ENCODE data around the gene HDAC3.
A peak's percentile ranks its signal among the peaks of the same experiment; 100 is the strongest.

HDAC3 gene

GRCh38 chr5:141596867-141597266, 39.8 kb downstream of the HDAC3 start:
- FAIRE-seq (no peak), DNase-seq (ENCODE audit: insufficient read length, low spot score) (no peak)
- TF ChIP-seq POLR2A (IDR thresholded peaks at IDR 0.05; ENCODE audit: low read depth, low read length) = no peak
- TF ChIP-seq PAX5 (IDR thresholded peaks at IDR 0.05; ENCODE audit: insufficient read depth, low read length, severe bottlenecking) = no peak
- no peak for TF ChIP-seq POU2F2 (IDR thresholded peaks at IDR 0.05; ENCODE audit: low read depth, low read length)
- TF ChIP-seq SPI1 (IDR thresholded peaks at IDR 0.05; ENCODE audit: low read depth, low read length) = no peak
- TF ChIP-seq TAF1 (IDR thresholded peaks at IDR 0.05; ENCODE audit: low read depth, low read length) = no peak
- no peak for TF ChIP-seq POLR2AphosphoS5 (IDR thresholded peaks at IDR 0.05; ENCODE audit: low read depth, low read length)

GRCh38 chr5:141590127-141590526, 46.5 kb downstream of the HDAC3 start:
- no peak for TF ChIP-seq SPI1 (IDR thresholded peaks at IDR 0.05; ENCODE audit: low read depth, low read length)
- no peak for TF ChIP-seq PAX5 (IDR thresholded peaks at IDR 0.05; ENCODE audit: insufficient read depth, low read length, severe bottlenecking)
- no peak for TF ChIP-seq POU2F2 (IDR thresholded peaks at IDR 0.05; ENCODE audit: low read depth, low read length)
- no peak for TF ChIP-seq POLR2AphosphoS5 (IDR thresholded peaks at IDR 0.05; ENCODE audit: low read depth, low read length)
- TF ChIP-seq POLR2A (IDR thresholded peaks at IDR 0.05; ENCODE audit: low read depth, low read length) = no peak
- no peak for TF ChIP-seq TAF1 (IDR thresholded peaks at IDR 0.05; ENCODE audit: low read depth, low read length)
- no peak for DNase-seq (ENCODE audit: insufficient read length, low spot score)
- no peak for FAIRE-seq

- FAIRE-seq (peak; percentile 9), DNase-seq (ENCODE audit: insufficient read length, low spot score) (no peak)
- TF ChIP-seq TAF1 (IDR thresholded peaks at IDR 0.05; ENCODE audit: low read depth, low read length) = no peak
These were observed 50.4 kb downstream of the HDAC3 start for GRCh38 chr5:141586246-141586645.

GRCh38 chr5:141585594-141585993, 51.1 kb downstream of the HDAC3 start:
- FAIRE-seq = no peak
- TF ChIP-seq SPI1 (IDR thresholded peaks at IDR 0.05; ENCODE audit: low read depth, low read length) (peak; percentile 81), PAX5 (IDR thresholded peaks at IDR 0.05; ENCODE audit: insufficient read depth, low read length, severe bottlenecking) (no peak)
- DNase-seq (ENCODE audit: insufficient read length, low spot score) = no peak

GRCh38 chr5:141574122-141574510, 62.5 kb downstream of the HDAC3 start:
- FAIRE-seq (no peak), DNase-seq (ENCODE audit: insufficient read length, low spot score) (no peak)
- no peak for TF ChIP-seq PAX5 (IDR thresholded peaks at IDR 0.05; ENCODE audit: insufficient read depth, low read length, severe bottlenecking)
- TF ChIP-seq SPI1 (IDR thresholded peaks at IDR 0.05; ENCODE audit: low read depth, low read length) = peak; percentile 64; the same call in 1 of the 2 replicates

- FAIRE-seq = no peak
- DNase-seq (ENCODE audit: insufficient read length, low spot score) = no peak
- TF ChIP-seq TAF1 (IDR thresholded peaks at IDR 0.05; ENCODE audit: low read depth, low read length) (no peak), PAX5 (IDR thresholded peaks at IDR 0.05; ENCODE audit: insufficient read depth, low read length, severe bottlenecking) (no peak), POLR2AphosphoS5 (IDR thresholded peaks at IDR 0.05; ENCODE audit: low read depth, low read length) (no peak), POLR2A (IDR thresholded peaks at IDR 0.05; ENCODE audit: low read depth, low read length) (no peak), SPI1 (IDR thresholded peaks at IDR 0.05; ENCODE audit: low read depth, low read length) (no peak), POU2F2 (IDR thresholded peaks at IDR 0.05; ENCODE audit: low read depth, low read length) (no peak)
These were observed 63.0 kb downstream of the HDAC3 start for GRCh38 chr5:141573489-141574121.
